Transverse colon (tissue), 4 donors: ENCODE measurements around the gene TPST2. TPM values are rescaled to one million over a fixed set of nuclear protein-coding genes. Genes with fewer than 3 reads are reported as not detected.

ENCODE experiments used
- DNase-seq: peaks from one replicate; pipeline ENCODE4 v3.0.0-alpha.2; 2019
- H3K27ac ChIP-seq, 4 donors: fragments of 200-600 bp; sonication (generic); 2 replicates each; pipeline ENCODE4 v1.5.1; 2016 to 2018; ENCODE audit warnings: inconsistent platforms in 4 of 4
- H3K27me3 ChIP-seq: fragments of 200-600 bp; sonication (generic); 2 replicates; pipeline ENCODE4 v1.5.1; 2017; ENCODE audit warnings: inconsistent platforms
- H3K36me3 ChIP-seq, 4 donors: fragments of 200-600 bp; sonication (generic); 2 replicates each; pipeline ENCODE4 v1.5.1; 2017 to 2019; ENCODE audit warnings: inconsistent platforms in 4 of 4
- H3K4me1 ChIP-seq, 4 donors: fragments of 200-600 bp; sonication (generic); 2 replicates each; pipeline ENCODE4 v1.5.1; 2017 to 2020; ENCODE audit warnings: inconsistent platforms in 4 of 4
- H3K4me3 ChIP-seq, 4 donors: fragments of 200-600 bp; sonication (generic); 1 replicate in 1 of 4; 2 replicates in 3 of 4; pipeline versions ENCODE4 v1.5.1 to v1.6.1; 2017 to 2019; ENCODE audit warnings: inconsistent platforms in 4 of 4
- H3K9me3 ChIP-seq, 2 donors: fragments of 200-600 bp; sonication (generic); 2 replicates each; pipeline ENCODE4 v1.5.1; 2017 to 2019; ENCODE audit warnings: inconsistent platforms in 2 of 2
- CTCF ChIP-seq, 5 experiments: fragments of 200-600 bp in 3 of 5; fragments of 450-650 bp in 2 of 5; sonication (generic) in 3 of 5; IDR thresholded peaks; 1 replicate in 2 of 5; 2 replicates in 3 of 5; pipeline ENCODE4 v1.5.1; 2016 to 2017; ENCODE audit warnings: antibody characterized with exemption in 5 of 5, inconsistent platforms in 3 of 5, mild to moderate bottlenecking in 2 of 5, moderate library complexity in 1 of 5
- EP300 ChIP-seq: sonication (generic); formaldehyde crosslinking; IDR thresholded peaks from one replicate; pipeline ENCODE4 v1.6.1; 2017; ENCODE audit warnings: antibody characterized with exemption, low read depth
- POLR2A ChIP-seq: fragments of 450-650 bp; IDR thresholded peaks from one replicate; pipeline ENCODE4 v1.6.1; 2016; ENCODE audit warnings: antibody characterized with exemption, mild to moderate bottlenecking, moderate library complexity
- POLR2AphosphoS5 ChIP-seq, 3 donors: sonication (generic); formaldehyde crosslinking; IDR thresholded peaks; one replicate each; pipeline ENCODE4 v1.6.1; 2016; ENCODE audit warnings: antibody characterized with exemption in 3 of 3
- WGBS, 2 donors: methylation state at CpG; one replicate each; pipeline ENCODE4 v1.1.5; 2018; ENCODE audit warnings: low coverage in 1 of 2; 5-methylcytosine and 5-hydroxymethylcytosine counted together
- in situ Hi-C, 4 donors: fragments of 200-750 bp; cut with MboI; loops; one replicate each; pipeline versions ENCODE4 v1.15.0 to v1.15.1; 2017; ENCODE audit warnings: low sequenced_read_pairs in 3 of 4, low pct_ligation_motif_present in 1 of 4, low pct_unique_long_range_greater_than_20kb in 1 of 4
- intact Hi-C: fragments of 100-400 bp; cut with DNase I; formaldehyde crosslinking; loops from one replicate; pipeline ENCODE4 v1.15.1; 2023; ENCODE audit warnings: low total_unique reads
- total RNA-seq, 4 donors: library from RNA; depleted of rRNA; stranded (reverse); fragments of >200 nt; gene quantifications; one replicate each; pipeline ENCODE4 v1.1.0, GENCODE V29; 2016

Gene TPST2
- total RNA-seq, 4 donors from 2014 or later, result 14.3 to 35.6 (median 26.8) TPM

- in situ Hi-C loops, result no loop called here
- 48% methylated on average over 1 of the region's 1 CpG; no CpG with 5 or more reads in 1 of the 2 donors for WGBS, 2 donors
- no peak for DNase-seq
- no peak for TF ChIP-seq CTCF (IDR thresholded peaks at IDR 0.05)
- no peak for TF ChIP-seq EP300
- TF ChIP-seq POLR2AphosphoS5 (IDR thresholded peaks at IDR 0.05), result no peak
- no peak for TF ChIP-seq POLR2A
- H3K9me3 ChIP-seq, result no peaks in the 10 kb centered on the region
- H3K36me3 ChIP-seq, result no peaks in the 10 kb centered on the region
- no peaks in the 10 kb centered on the region for H3K27me3 ChIP-seq
- H3K4me3 ChIP-seq, result no peak overlapping the region
- no peak overlapping the region for H3K27ac ChIP-seq
- intact Hi-C loops, result no loop called here
- H3K4me1 ChIP-seq, result peaks cover 0 to 20% (median 3%) of the 10 kb centered on the region in 4 donors
Measured at GRCh38 chr22:26593763-26594162, 3.8 kb upstream of the TPST2 start.

- peaks cover 0 to 20% (median 3%) of the 10 kb centered on the region in 4 donors for H3K4me1 ChIP-seq
- WGBS, 2 donors, result 47% methylated on average over 4 of the region's 4 CpGs; no CpG with 5 or more reads in 1 of the 2 donors
- no peak for TF ChIP-seq EP300
- no peak for TF ChIP-seq POLR2A
- no peak for TF ChIP-seq CTCF (IDR thresholded peaks at IDR 0.05)
- no peak for TF ChIP-seq POLR2AphosphoS5 (IDR thresholded peaks at IDR 0.05)
- H3K27me3 ChIP-seq, result no peaks in the 10 kb centered on the region
- DNase-seq, result peak; percentile 63
- H3K27ac ChIP-seq, result peak overlapping the region in 2 of 4 donors; percentile 4 to 17
- no peaks in the 10 kb centered on the region for H3K36me3 ChIP-seq
- in situ Hi-C loops (no loop called here), intact Hi-C loops (no loop called here)
- no peak overlapping the region for H3K4me3 ChIP-seq
- H3K9me3 ChIP-seq, result no peaks in the 10 kb centered on the region
Measured at GRCh38 chr22:26592421-26592891, 2.5 kb upstream of the TPST2 start.

- no peak for TF ChIP-seq POLR2AphosphoS5 (IDR thresholded peaks at IDR 0.05)
- TF ChIP-seq POLR2A, result no peak
- no peak for TF ChIP-seq EP300
- TF ChIP-seq CTCF (IDR thresholded peaks at IDR 0.05), result no peak
- intact Hi-C loops, result no loop called here
- H3K4me1 ChIP-seq, result peaks cover 0 to 38% (median 6%) of the 10 kb centered on the region in 4 donors
- peak overlapping the region; percentile 65 to 94 (median 85) for H3K4me3 ChIP-seq
- H3K36me3 ChIP-seq, result no peaks in the 10 kb centered on the region
- DNase-seq, result peak; percentile 57
- H3K27ac ChIP-seq, result peak overlapping the region; percentile 84 to 90 (median 86)
- H3K27me3 ChIP-seq, result no peaks in the 10 kb centered on the region
- in situ Hi-C loops, result no loop called here
- H3K9me3 ChIP-seq, result no peaks in the 10 kb centered on the region
- 2% methylated on average over 19 of the region's 44 CpGs; no CpG with 5 or more reads in 1 of the 2 donors for WGBS, 2 donors
Measured at GRCh38 chr22:26589367-26589844, 526 bp downstream of the TPST2 start.

GRCh38 chr22:26588729-26589366, 1.1 kb downstream of the TPST2 start:
- TF ChIP-seq EP300, result no peak
- no peak for TF ChIP-seq POLR2AphosphoS5 (IDR thresholded peaks at IDR 0.05)
- no peak for TF ChIP-seq CTCF (IDR thresholded peaks at IDR 0.05)
- TF ChIP-seq POLR2A, result no peak
- Histone ChIP-seq H3K27ac (peak overlapping the region; percentile 84 to 90 (median 86)), H3K36me3 (no peaks in the 10 kb centered on the region), H3K27me3 (no peaks in the 10 kb centered on the region), H3K4me3 (peak overlapping the region; percentile 65 to 94 (median 85)), H3K4me1 (peaks cover 0 to 38% (median 6%) of the 10 kb centered on the region in 4 donors), H3K9me3 (no peaks in the 10 kb centered on the region)
- in situ Hi-C loops, result no loop called here
- WGBS, 2 donors, result 79% methylated on average over 10 of the region's 14 CpGs; no CpG with 5 or more reads in 1 of the 2 donors
- intact Hi-C loops, result no loop called here
- no peak for DNase-seq
